ENCODE measurements around the gene NPSR1. TPM values are rescaled to one million over a fixed set of nuclear protein-coding genes. Genes with fewer than 3 reads are reported as not detected.

NPSR1 gene
- total and polyA plus RNA-seq, 4 donors = not detected

GRCh38 chr7:34726221-34726620, 68.2 kb downstream of the NPSR1 start:
- Histone ChIP-seq H3K36me3 (ENCODE audit: control insufficient read depth in 4 of 4, insufficient read depth in 3 of 4, low read depth in 1 of 4, low read length in 3 of 4) (no peaks in the 10 kb centered on the region), H3K27ac (ENCODE audit: low read depth in 1 of 2, low read length in 2 of 2) (no peak overlapping the region), H3K27me3 (ENCODE audit: control insufficient read depth in 4 of 4, insufficient read depth in 4 of 4, low read length in 3 of 4) (no peaks in the 10 kb centered on the region), H3K9me3 (ENCODE audit: control insufficient read depth in 4 of 4, low read length in 3 of 4) (no peaks in the 10 kb centered on the region), H3K4me3 (ENCODE audit: low read depth in 1 of 3, low read length in 3 of 3) (no peak overlapping the region), H3K4me1 (ENCODE audit: control insufficient read depth in 4 of 4, insufficient read depth in 4 of 4, low read length in 3 of 4) (no peaks in the 10 kb centered on the region), H3K9ac (ENCODE audit: low read depth in 1 of 2, low read length in 2 of 2) (no peak overlapping the region)
- no peak for DNase-seq (ENCODE audit: low spot score)
- TF ChIP-seq TAF1 (conservative IDR thresholded peaks at IDR 0.05) = no peak
- TF ChIP-seq EGR1 (IDR thresholded peaks at IDR 0.05; ENCODE audit: low read depth in 2 of 2) = no peak
- TF ChIP-seq REST (IDR thresholded peaks at IDR 0.05) = no peak
- no peak for TF ChIP-seq FOXA2 (IDR thresholded peaks at IDR 0.05)
- 98% methylated on average over 1 of the region's 1 CpG for WGBS

- TF ChIP-seq HNF4G (IDR thresholded peaks at IDR 0.05) = no peak
- TF ChIP-seq CTCF (IDR thresholded peaks at IDR 0.05; ENCODE audit: low read depth, low read length, missing input control) = no peak
- TF ChIP-seq ZBTB33 (IDR thresholded peaks at IDR 0.05) = no peak
- TF ChIP-seq FOXA2 (IDR thresholded peaks at IDR 0.05) = no peak
- no peak for TF ChIP-seq RXRA (IDR thresholded peaks at IDR 0.05)
- TF ChIP-seq GABPA (IDR thresholded peaks at IDR 0.05 in 1 of 2, conservative IDR thresholded peaks at IDR 0.05 in 1 of 2) = no peak
- TF ChIP-seq YY1 (IDR thresholded peaks at IDR 0.05) = no peak
- no peak for TF ChIP-seq EGR1 (IDR thresholded peaks at IDR 0.05; ENCODE audit: low read depth in 2 of 2)
- TF ChIP-seq FOXA1 (IDR thresholded peaks at IDR 0.05) = no peak
- H3K4me1 ChIP-seq (ENCODE audit: control insufficient read depth in 4 of 4, insufficient read depth in 4 of 4, low read length in 3 of 4) = no peaks in the 10 kb centered on the region
- no peaks in the 10 kb centered on the region for H3K27me3 ChIP-seq (ENCODE audit: control insufficient read depth in 4 of 4, insufficient read depth in 4 of 4, low read length in 3 of 4)
- H3K4me3 ChIP-seq (ENCODE audit: low read depth in 1 of 3, low read length in 3 of 3) = no peak overlapping the region
- H3K9me3 ChIP-seq (ENCODE audit: control insufficient read depth in 4 of 4, low read length in 3 of 4) = no peaks in the 10 kb centered on the region
- no peak overlapping the region for H3K9ac ChIP-seq (ENCODE audit: low read depth in 1 of 2, low read length in 2 of 2)
- no peak overlapping the region for H3K27ac ChIP-seq (ENCODE audit: low read depth in 1 of 2, low read length in 2 of 2)
- no peaks in the 10 kb centered on the region for H3K36me3 ChIP-seq (ENCODE audit: control insufficient read depth in 4 of 4, insufficient read depth in 3 of 4, low read depth in 1 of 4, low read length in 3 of 4)
- DNase-seq (ENCODE audit: low spot score) = no peak
- 87% methylated on average over 2 of the region's 2 CpGs for WGBS
Measured at GRCh38 chr7:34727464-34727995, 69.5 kb downstream of the NPSR1 start.
